Lung (tissue), 12 donors: Measurements from ENCODE around the gene PTPN22. TPM values are rescaled to one million over a fixed set of nuclear protein-coding genes. Genes with fewer than 3 reads are reported as not detected.
A peak's percentile ranks its signal among the peaks of the same experiment; 100 is the strongest.

Experiments used
- ATAC-seq: fragments of 200-7000 bp; cut with Tn5 transposase; one replicate; pipeline ENCODE4 v1.9.1; 2020; ENCODE audit warnings: moderate number of reproducible peaks; ENCODE audit not compliant: insufficient read depth, low FRiP score
- DNase-seq, 3 donors: peaks; one replicate each; pipeline ENCODE4 v3.0.0-alpha.2; 2013 to 2017
- H3K27ac ChIP-seq, 2 donors: one replicate each; pipeline ENCODE4 v1.5.1; 2013; ENCODE audit warnings: mild to moderate bottlenecking in 2 of 2, moderate library complexity in 2 of 2, control low read depth in 1 of 2, inconsistent platforms in 1 of 2, low read depth in 1 of 2, low read length in 1 of 2
- H3K27me3 ChIP-seq, 3 donors: one replicate each; pipeline ENCODE4 v1.5.1; 2013; ENCODE audit warnings: low read length in 2 of 3; ENCODE audit not compliant: control insufficient read depth in 3 of 3, insufficient read depth in 3 of 3
- H3K36me3 ChIP-seq, 4 donors: one replicate each; pipeline ENCODE4 v1.5.1; 2013; ENCODE audit warnings: low read length in 4 of 4, mild to moderate bottlenecking in 1 of 4, moderate library complexity in 1 of 4; ENCODE audit not compliant: control insufficient read depth in 4 of 4, insufficient read depth in 4 of 4
- H3K4me1 ChIP-seq, 5 donors: one replicate each; pipeline ENCODE4 v1.5.1; 2013; ENCODE audit warnings: low read length in 5 of 5, mild to moderate bottlenecking in 2 of 5, moderate library complexity in 1 of 5; ENCODE audit not compliant: control insufficient read depth in 5 of 5, insufficient read depth in 5 of 5
- H3K4me3 ChIP-seq: one replicate; pipeline ENCODE4 v1.5.1; 2013; ENCODE audit warnings: mild to moderate bottlenecking, control low read depth, moderate library complexity
- H3K9ac ChIP-seq, 2 donors: one replicate each; pipeline ENCODE4 v1.5.1; 2013; ENCODE audit warnings: low read length in 2 of 2, control low read depth in 1 of 2; ENCODE audit not compliant: insufficient read depth in 1 of 2
- H3K9me3 ChIP-seq, 4 donors: one replicate each; pipeline ENCODE4 v1.5.1; 2013; ENCODE audit warnings: low read length in 3 of 4, mild to moderate bottlenecking in 1 of 4, moderate library complexity in 1 of 4; ENCODE audit not compliant: control insufficient read depth in 4 of 4, insufficient read depth in 3 of 4
- WGBS, 2 donors: extraction: QIAGEN DNeasy Blood & Tissue Kit; methylation state at CpG; one replicate each; pipeline ENCODE4 v1.1.7; 2013; 5-methylcytosine and 5-hydroxymethylcytosine counted together
- polyA plus RNA-seq, 2 donors: library from polyadenylated mRNA; stranded (reverse); fragments of 200-250 nt; gene quantifications; one replicate each; pipeline ENCODE4 v1.2.1, GENCODE V29; 2013
- total RNA-seq, 2 donors: library from RNA; depleted of rRNA in 1 of 2; stranded (reverse); fragments of >200 nt in 1 of 2; gene quantifications; one replicate each; pipeline ENCODE4 v1.2.1, GENCODE V29; 2014 to 2021
- TF ChIP-seq, protein P1 (sequence below): IDR thresholded peaks from 2 replicates; pipeline ENCODE4 v1.5.1; 2012; ENCODE audit warnings: mild to moderate bottlenecking; ENCODE audit errors: control extremely low read depth, extremely low read depth
- donor health status: control.
- donor health status: control.
- donor health status: Bipolar disorder and iron deficiency.
- donor health status: healthy.
- donor health status: DM: yes; HTN: yes; CAD: no.

PTPN22 gene
- total and polyA plus RNA-seq, 4 donors = 4.2 to 7.0 (median 6.1) TPM

DNA sequence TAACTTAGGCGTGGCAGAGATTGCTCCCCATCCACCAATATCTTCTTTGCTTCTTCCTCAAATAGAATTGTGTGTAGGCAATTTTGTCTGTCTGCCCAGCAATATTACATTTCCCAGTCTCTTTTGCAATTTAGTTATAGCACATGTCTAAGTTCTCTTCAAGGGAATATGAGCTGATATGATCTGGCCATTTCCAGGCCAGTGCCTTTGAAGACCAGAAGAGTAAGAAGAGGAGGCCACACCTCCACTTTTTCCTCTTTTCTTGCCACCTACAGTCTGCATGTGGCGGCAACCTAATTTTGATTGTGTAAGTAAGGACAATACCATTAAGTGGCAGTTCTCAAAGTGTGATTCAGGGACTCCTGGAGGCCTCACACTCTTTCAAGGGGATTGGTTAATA lies 52.9 kb downstream of the PTPN22 start:
- TF ChIP-seq, protein P1, sequence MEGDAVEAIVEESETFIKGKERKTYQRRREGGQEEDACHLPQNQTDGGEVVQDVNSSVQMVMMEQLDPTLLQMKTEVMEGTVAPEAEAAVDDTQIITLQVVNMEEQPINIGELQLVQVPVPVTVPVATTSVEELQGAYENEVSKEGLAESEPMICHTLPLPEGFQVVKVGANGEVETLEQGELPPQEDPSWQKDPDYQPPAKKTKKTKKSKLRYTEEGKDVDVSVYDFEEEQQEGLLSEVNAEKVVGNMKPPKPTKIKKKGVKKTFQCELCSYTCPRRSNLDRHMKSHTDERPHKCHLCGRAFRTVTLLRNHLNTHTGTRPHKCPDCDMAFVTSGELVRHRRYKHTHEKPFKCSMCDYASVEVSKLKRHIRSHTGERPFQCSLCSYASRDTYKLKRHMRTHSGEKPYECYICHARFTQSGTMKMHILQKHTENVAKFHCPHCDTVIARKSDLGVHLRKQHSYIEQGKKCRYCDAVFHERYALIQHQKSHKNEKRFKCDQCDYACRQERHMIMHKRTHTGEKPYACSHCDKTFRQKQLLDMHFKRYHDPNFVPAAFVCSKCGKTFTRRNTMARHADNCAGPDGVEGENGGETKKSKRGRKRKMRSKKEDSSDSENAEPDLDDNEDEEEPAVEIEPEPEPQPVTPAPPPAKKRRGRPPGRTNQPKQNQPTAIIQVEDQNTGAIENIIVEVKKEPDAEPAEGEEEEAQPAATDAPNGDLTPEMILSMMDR = no peak
- ATAC-seq (no peak), DNase-seq (no peak)
- Histone ChIP-seq H3K4me1 (no peaks in the 10 kb centered on the region), H3K36me3 (no peaks in the 10 kb centered on the region), H3K9ac (no peak overlapping the region), H3K27me3 (no peaks in the 10 kb centered on the region), H3K4me3 (no peak overlapping the region), H3K9me3 (no peaks in the 10 kb centered on the region), H3K27ac (no peak overlapping the region)
- WGBS, 2 donors = 74 to 88% methylated on average over 2 of the region's 2 CpGs

DNA sequence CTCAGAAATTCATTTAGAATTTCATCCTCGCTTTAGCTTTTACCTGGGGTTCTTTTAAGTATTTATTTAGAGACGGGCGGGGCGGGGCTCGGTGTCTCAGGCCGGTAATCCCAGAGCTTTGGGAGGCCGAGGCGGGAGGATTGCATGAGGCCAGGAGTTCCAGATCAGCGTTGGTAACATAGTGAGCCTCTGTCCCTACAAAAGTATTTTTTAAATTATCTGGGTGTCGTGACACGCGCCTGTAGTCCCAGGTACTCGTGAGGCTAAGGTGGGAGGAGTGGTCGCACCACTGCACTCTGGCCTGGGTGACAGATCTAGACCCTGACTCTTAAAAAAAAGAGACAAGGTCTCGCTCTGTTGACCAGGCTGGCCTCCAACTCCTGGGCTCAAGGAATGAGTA lies 58.3 kb downstream of the PTPN22 start:
- no peak overlapping the region for H3K27ac ChIP-seq
- H3K27me3 ChIP-seq = no peaks in the 10 kb centered on the region
- no peaks in the 10 kb centered on the region for H3K9me3 ChIP-seq
- TF ChIP-seq, protein P1 = no peak
- H3K36me3 ChIP-seq = peaks cover 0 to 2% (median 0%) of the 10 kb centered on the region in 4 donors
- no peak overlapping the region for H3K9ac ChIP-seq
- WGBS, 2 donors = 91 to 98% methylated on average over 15 of the region's 15 CpGs
- H3K4me3 ChIP-seq = no peak overlapping the region
- ATAC-seq (no peak), DNase-seq (no peak)
- H3K4me1 ChIP-seq = peaks cover 0 to 18% (median 6%) of the 10 kb centered on the region in 5 donors

DNA sequence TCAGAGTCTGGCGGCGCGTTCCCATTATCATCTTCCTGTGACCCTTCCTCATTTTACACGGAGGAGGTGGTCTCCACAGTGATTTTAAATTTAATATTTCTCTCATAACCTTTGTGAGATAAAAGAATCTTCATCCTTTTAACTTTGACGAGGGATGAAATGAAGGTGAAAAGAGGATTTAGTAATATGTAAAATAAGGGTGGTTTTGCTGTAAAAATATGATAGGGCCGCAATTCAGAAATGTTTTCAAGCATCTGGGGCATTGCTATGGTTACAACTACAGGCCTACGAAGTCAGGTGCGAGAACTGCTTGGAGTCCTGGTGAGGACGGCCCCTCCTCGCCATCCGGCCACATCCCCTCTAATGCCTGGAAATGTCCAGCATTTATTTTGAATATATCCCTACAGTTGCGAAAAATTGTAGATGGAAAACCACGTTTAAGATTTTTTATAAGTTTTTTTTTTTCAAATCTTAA lies 58.8 kb downstream of the PTPN22 start:
- TF ChIP-seq, protein P1 = no peak
- ATAC-seq (no peak), DNase-seq (peak in 1 of 3 donors; percentile 32)
- H3K27ac ChIP-seq = peak overlapping the region; percentile 65 to 66
- no peaks in the 10 kb centered on the region for H3K27me3 ChIP-seq
- WGBS, 2 donors = 19 to 28% methylated on average over 13 of the region's 13 CpGs
- no peak overlapping the region for H3K4me3 ChIP-seq
- H3K9ac ChIP-seq = peak overlapping the region in 1 of 2 donors; percentile 89
- peaks cover 0 to 18% (median 6%) of the 10 kb centered on the region in 5 donors for H3K4me1 ChIP-seq
- H3K36me3 ChIP-seq = peaks cover 0 to 2% (median 0%) of the 10 kb centered on the region in 4 donors
- no peaks in the 10 kb centered on the region for H3K9me3 ChIP-seq
